GM18519 (cell line): ENCODE data around the gene PRKAA1.
A peak's percentile ranks its signal among the peaks of the same experiment; 100 is the strongest.

Experiments
- ATAC-seq: cut with Tn5 transposase; IDR thresholded peaks from one replicate; pipeline ENCODE4 v1.9.1; 2021; ENCODE audit warnings: mild to moderate bottlenecking, moderate library complexity; ENCODE audit not compliant: unreplicated experiment, low FRiP score

The PRKAA1 gene

GRCh38 chr5:40784027-40784653 is 14.0 kb downstream of the PRKAA1 start:
- ATAC-seq, result no peak

- no peak for ATAC-seq
These were observed 16.2 kb downstream of the PRKAA1 start for GRCh38 chr5:40781843-40782409.

GRCh38 chr5:40780858-40781257 is 17.3 kb downstream of the PRKAA1 start:
- ATAC-seq, result no peak

GRCh38 chr5:40780199-40780598 is 18.0 kb downstream of the PRKAA1 start:
- no peak for ATAC-seq

GRCh38 chr5:40779561-40779960 is 18.6 kb downstream of the PRKAA1 start:
- ATAC-seq, result no peak

GRCh38 chr5:40778133-40778532 is 20.0 kb downstream of the PRKAA1 start:
- ATAC-seq, result no peak

- no peak for ATAC-seq
These were observed 21.6 kb downstream of the PRKAA1 start for GRCh38 chr5:40776658-40776977.

- no peak for ATAC-seq
These were observed 22.1 kb downstream of the PRKAA1 start for GRCh38 chr5:40775846-40776657.

- ATAC-seq, result no peak
These were observed 22.9 kb downstream of the PRKAA1 start for GRCh38 chr5:40775085-40775845.

- no peak for ATAC-seq
These were observed 23.6 kb downstream of the PRKAA1 start for GRCh38 chr5:40774623-40775022.

- ATAC-seq, result no peak
These were observed 27.4 kb downstream of the PRKAA1 start for GRCh38 chr5:40770764-40771163.

- no peak for ATAC-seq
These were observed 35.5 kb downstream of the PRKAA1 start for GRCh38 chr5:40762705-40763104.

- no peak for ATAC-seq
These were observed 40.8 kb downstream of the PRKAA1 start for GRCh38 chr5:40757400-40757799.

- ATAC-seq, result peak; percentile 92
These were observed 42.5 kb downstream of the PRKAA1 start, which contains the start of gene TTC33 for GRCh38 chr5:40755407-40756365. Gene TTC33 (minus strand): TSS chr5:40755961. CDS start chr5:40747018, 8,943 bp downstream.

GRCh38 chr5:40755093-40755406 is 43.1 kb downstream of the PRKAA1 start:
- ATAC-seq, result peak; percentile 59

GRCh38 chr5:40754381-40755092 is 43.6 kb downstream of the PRKAA1 start:
- peak; percentile 26 for ATAC-seq

- no peak for ATAC-seq
These were observed 51.5 kb downstream of the PRKAA1 start for GRCh38 chr5:40746703-40747102.

GRCh38 chr5:40743771-40744170 is 54.4 kb downstream of the PRKAA1 start:
- no peak for ATAC-seq

- no peak for ATAC-seq
These were observed 59.7 kb downstream of the PRKAA1 start for GRCh38 chr5:40738502-40738901.
